Thyroid gland (tissue), 4 donors: ENCODE measurements around the gene SNX19. TPM values are rescaled to one million over a fixed set of nuclear protein-coding genes. Genes with fewer than 3 reads are reported as not detected.

Experiments
- DNase-seq, 2 donors: peaks; one replicate each; pipeline ENCODE4 v3.0.0-alpha.2; 2019
- H3K27ac ChIP-seq, 3 donors: fragments of 200-600 bp; sonication (generic); 1 replicate in 2 of 3; 2 replicates in 1 of 3; pipeline ENCODE4 v1.5.1; 2016 to 2019; ENCODE audit warnings: mild to moderate bottlenecking in 1 of 3, moderate library complexity in 1 of 3
- H3K27me3 ChIP-seq: fragments of 200-600 bp; sonication (generic); one replicate; pipeline ENCODE4 v1.5.1; 2019
- H3K36me3 ChIP-seq, 2 donors: fragments of 200-600 bp; sonication (generic); one replicate each; pipeline ENCODE4 v1.5.1; 2016 to 2019
- H3K4me1 ChIP-seq, 2 donors: fragments of 200-600 bp; sonication (generic); one replicate each; pipeline ENCODE4 v1.5.1; 2017 to 2019
- H3K4me3 ChIP-seq, 3 donors: fragments of 200-600 bp; sonication (generic); replicated peaks in 1 of 3; 1 replicate in 2 of 3; 2 replicates in 1 of 3; pipeline ENCODE4 v1.5.1; 2016; ENCODE audit warnings: mild to moderate bottlenecking in 1 of 3
- H3K9me3 ChIP-seq: fragments of 200-600 bp; sonication (generic); one replicate; pipeline ENCODE4 v1.5.1; 2017
- POLR2A ChIP-seq, 2 donors: fragments of 450-650 bp; IDR thresholded peaks; one replicate each; pipeline ENCODE4 v1.6.1; 2017; ENCODE audit warnings: antibody characterized with exemption in 2 of 2, mild to moderate bottlenecking in 2 of 2, moderate library complexity in 1 of 2
- WGBS, 2 donors: methylation state at CpG; one replicate each; pipeline ENCODE4 v1.1.5; 2017; 5-methylcytosine and 5-hydroxymethylcytosine counted together
- intact Hi-C: fragments of 100-400 bp; cut with DNase I; formaldehyde crosslinking; loops from one replicate; pipeline ENCODE4 v1.15.1; 2023
- total RNA-seq, 4 donors: library from RNA; depleted of rRNA; stranded (reverse); fragments of >200 nt; gene quantifications; one replicate each; pipeline ENCODE4 v1.2.3, GENCODE V29; 2016
- TF ChIP-seq, protein P1 (sequence below), 6 experiments: fragments of 200-600 bp in 3 of 6; fragments of 450-650 bp in 3 of 6; sonication (generic) in 3 of 6; IDR thresholded peaks; one replicate each; pipeline ENCODE4 v1.5.1; 2016 to 2019; ENCODE audit warnings: antibody characterized with exemption in 6 of 6, mild to moderate bottlenecking in 2 of 6, inconsistent platforms in 1 of 6, moderate library complexity in 1 of 6

SNX19 gene
- total RNA-seq, 4 donors from 2014 or later = 82.1 to 146 (median 127) TPM

DNA sequence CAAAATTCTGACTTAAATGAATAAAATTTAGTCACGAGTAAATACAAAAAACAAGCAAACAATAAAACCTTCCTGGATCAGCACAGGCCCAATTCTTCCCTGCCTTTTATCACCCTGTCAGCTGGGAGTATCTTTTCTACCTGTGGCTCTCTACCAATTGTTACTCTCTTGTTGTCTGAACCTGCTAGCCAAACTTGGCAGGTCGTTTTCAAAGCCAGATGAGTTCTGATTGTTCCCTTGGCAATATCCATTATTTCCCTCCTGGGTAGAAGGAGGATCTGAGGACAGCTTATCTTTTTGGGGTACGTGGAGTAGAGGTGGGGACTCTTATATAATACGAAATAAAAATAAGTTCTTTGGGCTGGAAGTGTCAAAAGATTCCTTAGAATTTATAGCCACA lies 40.2 kb downstream of the SNX19 start:
- H3K4me1 ChIP-seq = peaks cover 0 to under 1% of the 10 kb centered on the region in 2 donors
- no peaks in the 10 kb centered on the region for H3K9me3 ChIP-seq
- whole genome bisulfite sequencing, 2 donors = 81 to 82% methylated on average over 4 of the region's 4 CpGs
- intact Hi-C loops = no loop called here
- no peak overlapping the region for H3K4me3 ChIP-seq
- no peaks in the 10 kb centered on the region for H3K27me3 ChIP-seq
- TF ChIP-seq, protein P1, sequence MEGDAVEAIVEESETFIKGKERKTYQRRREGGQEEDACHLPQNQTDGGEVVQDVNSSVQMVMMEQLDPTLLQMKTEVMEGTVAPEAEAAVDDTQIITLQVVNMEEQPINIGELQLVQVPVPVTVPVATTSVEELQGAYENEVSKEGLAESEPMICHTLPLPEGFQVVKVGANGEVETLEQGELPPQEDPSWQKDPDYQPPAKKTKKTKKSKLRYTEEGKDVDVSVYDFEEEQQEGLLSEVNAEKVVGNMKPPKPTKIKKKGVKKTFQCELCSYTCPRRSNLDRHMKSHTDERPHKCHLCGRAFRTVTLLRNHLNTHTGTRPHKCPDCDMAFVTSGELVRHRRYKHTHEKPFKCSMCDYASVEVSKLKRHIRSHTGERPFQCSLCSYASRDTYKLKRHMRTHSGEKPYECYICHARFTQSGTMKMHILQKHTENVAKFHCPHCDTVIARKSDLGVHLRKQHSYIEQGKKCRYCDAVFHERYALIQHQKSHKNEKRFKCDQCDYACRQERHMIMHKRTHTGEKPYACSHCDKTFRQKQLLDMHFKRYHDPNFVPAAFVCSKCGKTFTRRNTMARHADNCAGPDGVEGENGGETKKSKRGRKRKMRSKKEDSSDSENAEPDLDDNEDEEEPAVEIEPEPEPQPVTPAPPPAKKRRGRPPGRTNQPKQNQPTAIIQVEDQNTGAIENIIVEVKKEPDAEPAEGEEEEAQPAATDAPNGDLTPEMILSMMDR (IDR thresholded peaks at IDR 0.05) = no peak
- TF ChIP-seq POLR2A (IDR thresholded peaks at IDR 0.05) = no peak
- H3K36me3 ChIP-seq = peaks cover 49 to 57% of the 10 kb centered on the region in 2 donors
- DNase-seq = no peak
- H3K27ac ChIP-seq = no peak overlapping the region

- Histone ChIP-seq H3K36me3 (peaks cover 38 to 47% of the 10 kb centered on the region in 2 donors), H3K27me3 (no peaks in the 10 kb centered on the region), H3K9me3 (no peaks in the 10 kb centered on the region), H3K4me3 (no peak overlapping the region), H3K27ac (no peak overlapping the region), H3K4me1 (no peaks in the 10 kb centered on the region)
- no peak for DNase-seq
- TF ChIP-seq, protein P1 (IDR thresholded peaks at IDR 0.05) = no peak
- no peak for TF ChIP-seq POLR2A (IDR thresholded peaks at IDR 0.05)
- intact Hi-C loops = no loop called here
- WGBS, 2 donors = 90 to 92% methylated on average over 7 of the region's 7 CpGs
These were observed 41.2 kb downstream of the SNX19 start for GRCh38 chr11:130874955-130875531.

GRCh38 chr11:130874396-130874795 lies 41.9 kb downstream of the SNX19 start:
- TF ChIP-seq, protein P1 (IDR thresholded peaks at IDR 0.05) = no peak
- no peak for TF ChIP-seq POLR2A (IDR thresholded peaks at IDR 0.05)
- Histone ChIP-seq H3K27ac (no peak overlapping the region), H3K36me3 (peaks cover 32 to 42% of the 10 kb centered on the region in 2 donors), H3K27me3 (no peaks in the 10 kb centered on the region), H3K4me1 (no peaks in the 10 kb centered on the region), H3K9me3 (no peaks in the 10 kb centered on the region), H3K4me3 (no peak overlapping the region)
- intact Hi-C loops = no loop called here
- no peak for DNase-seq
- 4 to 95% methylated on average over 1 of the region's 1 CpG for WGBS, 2 donors

DNA sequence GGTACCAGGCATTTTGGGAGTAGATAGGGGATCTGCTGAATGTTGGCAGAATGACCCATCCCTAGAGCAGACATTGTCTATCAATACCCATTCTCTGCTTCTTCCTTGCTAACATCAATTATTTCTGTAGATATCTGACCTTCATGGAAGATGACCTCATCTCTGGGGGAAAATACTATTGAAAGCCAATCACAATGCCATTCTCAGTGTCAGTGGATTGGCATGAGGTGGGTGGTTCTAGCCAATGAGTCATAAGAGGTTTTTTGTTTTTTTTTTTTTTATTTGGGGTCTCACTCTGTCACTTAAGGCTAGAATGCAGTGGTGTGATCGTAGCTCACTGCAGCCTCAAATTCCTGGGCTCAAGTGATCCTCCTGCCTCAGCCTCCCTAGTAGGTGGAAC lies 42.5 kb downstream of the SNX19 start:
- WGBS, 2 donors = 100% methylated on average over 1 of the region's 1 CpG
- intact Hi-C loops = no loop called here
- no peak for DNase-seq
- no peak overlapping the region for H3K27ac ChIP-seq
- H3K27me3 ChIP-seq = no peaks in the 10 kb centered on the region
- no peaks in the 10 kb centered on the region for H3K9me3 ChIP-seq
- no peak for TF ChIP-seq POLR2A (IDR thresholded peaks at IDR 0.05)
- TF ChIP-seq, protein P1 (IDR thresholded peaks at IDR 0.05) = no peak
- H3K36me3 ChIP-seq = peaks cover 25 to 35% of the 10 kb centered on the region in 2 donors
- H3K4me1 ChIP-seq = no peaks in the 10 kb centered on the region
- H3K4me3 ChIP-seq = no peak overlapping the region

DNA sequence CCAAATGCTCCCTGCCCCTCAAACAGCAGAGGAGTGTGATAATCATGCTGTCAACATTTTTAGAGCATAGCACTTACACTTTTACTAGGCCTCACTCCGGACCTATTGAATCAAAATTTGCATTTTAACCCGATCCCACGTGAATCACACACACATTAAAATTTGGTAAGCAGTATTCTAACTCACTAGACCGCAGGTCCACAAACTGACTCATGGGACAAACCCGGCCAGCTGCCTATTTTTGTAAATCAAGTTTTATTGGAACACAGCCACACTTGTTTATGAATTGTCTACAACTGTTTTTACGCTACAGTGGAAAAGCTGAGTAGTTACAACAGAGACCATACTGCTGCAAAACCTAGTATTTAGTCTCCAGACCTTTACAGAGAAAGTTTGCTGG lies 43.3 kb downstream of the SNX19 start:
- Histone ChIP-seq H3K36me3 (peaks cover 19 to 27% of the 10 kb centered on the region in 2 donors), H3K4me3 (no peak overlapping the region), H3K4me1 (no peaks in the 10 kb centered on the region), H3K27me3 (no peaks in the 10 kb centered on the region), H3K27ac (no peak overlapping the region), H3K9me3 (no peaks in the 10 kb centered on the region)
- no peak for DNase-seq
- TF ChIP-seq POLR2A (IDR thresholded peaks at IDR 0.05) = no peak
- TF ChIP-seq, protein P1 (IDR thresholded peaks at IDR 0.05) = no peak
- WGBS, 2 donors = 85 to 86% methylated on average over 6 of the region's 6 CpGs
- intact Hi-C loops = no loop called here
